B cell (primary cell): ENCODE data around the gene KLK7.

Experiments
- EZH2 ChIP-seq: IDR thresholded peaks from 2 replicates; pipeline ENCODE4 v1.6.1; 2012; ENCODE audit warnings: borderline replicate concordance, low read depth, mild to moderate bottlenecking, moderate library complexity, low read length; ENCODE audit not compliant: insufficient read depth, poor library complexity, severe bottlenecking
- TF ChIP-seq, protein P1 (sequence below): fragments of 200-600 bp; IDR thresholded peaks from one replicate; pipeline ENCODE4 v1.8.0; 2022; ENCODE audit warnings: antibody characterized with exemption, mild to moderate bottlenecking

DNA sequence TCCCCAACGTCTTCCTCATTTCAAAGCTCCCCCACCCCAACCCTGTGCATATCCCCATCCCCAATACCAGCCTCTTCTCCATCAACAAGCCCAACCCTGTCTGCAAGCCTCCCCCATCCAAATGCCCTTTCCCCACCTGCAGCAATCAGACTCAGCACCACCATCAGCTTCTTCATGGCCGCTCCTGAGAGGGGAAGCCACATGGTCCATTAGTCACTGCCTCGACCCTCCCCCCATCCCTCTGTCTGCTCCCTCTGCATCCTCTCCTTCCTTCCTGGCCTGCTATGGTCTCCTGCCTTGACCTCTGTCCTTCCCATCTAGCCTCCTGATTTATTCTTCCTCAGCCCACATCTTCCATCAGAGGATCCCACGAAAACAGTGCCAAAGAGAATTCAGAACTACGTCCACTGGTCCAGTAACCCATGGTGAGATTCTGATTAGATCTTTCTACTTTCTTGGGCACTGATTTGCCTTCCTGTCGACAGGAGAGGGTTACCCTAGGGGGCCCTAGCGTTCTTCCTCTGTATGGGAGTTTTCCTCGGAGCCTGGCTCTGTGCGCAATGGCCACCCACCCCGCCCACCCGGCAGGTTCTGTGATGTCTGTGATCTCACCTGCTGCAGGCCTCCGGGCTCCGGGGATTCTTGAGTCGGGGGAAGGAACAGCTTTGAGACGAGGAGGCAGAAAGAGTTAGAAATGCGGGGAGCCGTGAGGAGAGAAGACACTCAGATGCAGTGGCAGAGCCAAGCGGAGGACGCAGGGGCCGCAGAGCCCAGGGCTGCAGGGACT lies 15.6 kb downstream of the KLK7 start:
- TF ChIP-seq, protein P1, sequence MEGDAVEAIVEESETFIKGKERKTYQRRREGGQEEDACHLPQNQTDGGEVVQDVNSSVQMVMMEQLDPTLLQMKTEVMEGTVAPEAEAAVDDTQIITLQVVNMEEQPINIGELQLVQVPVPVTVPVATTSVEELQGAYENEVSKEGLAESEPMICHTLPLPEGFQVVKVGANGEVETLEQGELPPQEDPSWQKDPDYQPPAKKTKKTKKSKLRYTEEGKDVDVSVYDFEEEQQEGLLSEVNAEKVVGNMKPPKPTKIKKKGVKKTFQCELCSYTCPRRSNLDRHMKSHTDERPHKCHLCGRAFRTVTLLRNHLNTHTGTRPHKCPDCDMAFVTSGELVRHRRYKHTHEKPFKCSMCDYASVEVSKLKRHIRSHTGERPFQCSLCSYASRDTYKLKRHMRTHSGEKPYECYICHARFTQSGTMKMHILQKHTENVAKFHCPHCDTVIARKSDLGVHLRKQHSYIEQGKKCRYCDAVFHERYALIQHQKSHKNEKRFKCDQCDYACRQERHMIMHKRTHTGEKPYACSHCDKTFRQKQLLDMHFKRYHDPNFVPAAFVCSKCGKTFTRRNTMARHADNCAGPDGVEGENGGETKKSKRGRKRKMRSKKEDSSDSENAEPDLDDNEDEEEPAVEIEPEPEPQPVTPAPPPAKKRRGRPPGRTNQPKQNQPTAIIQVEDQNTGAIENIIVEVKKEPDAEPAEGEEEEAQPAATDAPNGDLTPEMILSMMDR: no peak
- TF ChIP-seq EZH2: no peak
